ENCODE data around the gene LRRC4C. TPM values are rescaled to one million over a fixed set of nuclear protein-coding genes. Genes with fewer than 3 reads are reported as not detected.

LRRC4C gene
- total RNA-seq, 1 donor from 2014 or later: 0.64 TPM

- no peak for DNase-seq
- no peaks in the 10 kb centered on the region for H3K36me3 Mint-ChIP-seq (ENCODE audit: unreplicated experiment)
- no peak overlapping the region for H3K27ac Mint-ChIP-seq (ENCODE audit: unreplicated experiment)
- H3K27me3 Mint-ChIP-seq (ENCODE audit: unreplicated experiment): no peaks in the 10 kb centered on the region
- H3K9me3 Mint-ChIP-seq (ENCODE audit: unreplicated experiment): peaks cover 9% of the 10 kb centered on the region
- no peak overlapping the region for H3K4me3 Mint-ChIP-seq (ENCODE audit: unreplicated experiment)
- TF ChIP-seq CTCF (IDR thresholded peaks at IDR 0.05; ENCODE audit: partially characterized antibody, unreplicated experiment): no peak
- H3K4me1 Mint-ChIP-seq (ENCODE audit: low read depth, unreplicated experiment): no peaks in the 10 kb centered on the region
Observed at GRCh38 chr11:40160418-40160817, 1299.0 kb downstream of the LRRC4C start.

- no peak for TF ChIP-seq CTCF (IDR thresholded peaks at IDR 0.05; ENCODE audit: partially characterized antibody, unreplicated experiment)
- Mint-ChIP-seq H3K4me3 (ENCODE audit: unreplicated experiment) (no peak overlapping the region), H3K27me3 (ENCODE audit: unreplicated experiment) (no peaks in the 10 kb centered on the region), H3K27ac (ENCODE audit: unreplicated experiment) (no peak overlapping the region), H3K4me1 (ENCODE audit: low read depth, unreplicated experiment) (peaks cover 7% of the 10 kb centered on the region), H3K9me3 (ENCODE audit: unreplicated experiment) (peaks cover 9% of the 10 kb centered on the region), H3K36me3 (ENCODE audit: unreplicated experiment) (peaks cover 5% of the 10 kb centered on the region)
- DNase-seq: no peak
Observed at GRCh38 chr11:40149721-40150120, 1309.7 kb downstream of the LRRC4C start.

- Mint-ChIP-seq H3K9me3 (ENCODE audit: unreplicated experiment) (no peaks in the 10 kb centered on the region), H3K36me3 (ENCODE audit: unreplicated experiment) (no peaks in the 10 kb centered on the region), H3K27ac (ENCODE audit: unreplicated experiment) (no peak overlapping the region), H3K27me3 (ENCODE audit: unreplicated experiment) (no peaks in the 10 kb centered on the region), H3K4me3 (ENCODE audit: unreplicated experiment) (no peak overlapping the region), H3K4me1 (ENCODE audit: low read depth, unreplicated experiment) (no peaks in the 10 kb centered on the region)
- no peak for TF ChIP-seq CTCF (IDR thresholded peaks at IDR 0.05; ENCODE audit: partially characterized antibody, unreplicated experiment)
- no peak for DNase-seq
Observed at GRCh38 chr11:40140560-40140959, 1318.9 kb downstream of the LRRC4C start.

- TF ChIP-seq CTCF (IDR thresholded peaks at IDR 0.05; ENCODE audit: partially characterized antibody, unreplicated experiment): no peak
Observed at GRCh38 chr11:40139536-40139935, 1319.9 kb downstream of the LRRC4C start.

GRCh38 chr11:40139066-40139465 is 1320.4 kb downstream of the LRRC4C start:
- Mint-ChIP-seq H3K4me3 (ENCODE audit: unreplicated experiment) (no peak overlapping the region), H3K9me3 (ENCODE audit: unreplicated experiment) (no peaks in the 10 kb centered on the region), H3K36me3 (ENCODE audit: unreplicated experiment) (no peaks in the 10 kb centered on the region), H3K27me3 (ENCODE audit: unreplicated experiment) (no peaks in the 10 kb centered on the region), H3K4me1 (ENCODE audit: low read depth, unreplicated experiment) (no peaks in the 10 kb centered on the region), H3K27ac (ENCODE audit: unreplicated experiment) (no peak overlapping the region)
- TF ChIP-seq CTCF (IDR thresholded peaks at IDR 0.05; ENCODE audit: partially characterized antibody, unreplicated experiment): no peak
- DNase-seq: no peak

More at GRCh38 chr11:40139536-40139935, 1319.9 kb downstream of the LRRC4C start:
- Mint-ChIP-seq H3K36me3 (ENCODE audit: unreplicated experiment) (no peaks in the 10 kb centered on the region), H3K9me3 (ENCODE audit: unreplicated experiment) (no peaks in the 10 kb centered on the region), H3K27me3 (ENCODE audit: unreplicated experiment) (no peaks in the 10 kb centered on the region), H3K4me3 (ENCODE audit: unreplicated experiment) (no peak overlapping the region), H3K27ac (ENCODE audit: unreplicated experiment) (no peak overlapping the region), H3K4me1 (ENCODE audit: low read depth, unreplicated experiment) (no peaks in the 10 kb centered on the region)
- DNase-seq: no peak
